MM.1S (cell line): Measurements from ENCODE around the gene WNT9B.

Experiments used
- DNase-seq: peaks from one replicate; pipeline ENCODE4 v3.0.0-alpha.2; 2015
- H2AFZ ChIP-seq: fragments of 300-600 bp; sonication (generic); 2 replicates; pipeline ENCODE4 v1.6.0; 2016; ENCODE audit warnings: antibody characterized with exemption, low read length
- H3F3A ChIP-seq: fragments of 300-600 bp; sonication (generic); 2 replicates; pipeline ENCODE4 v1.6.1; 2016; ENCODE audit warnings: mild to moderate bottlenecking, antibody characterized with exemption, low read length, moderate library complexity, mixed read lengths; ENCODE audit not compliant: insufficient read depth
- H3K27ac ChIP-seq: fragments of 300-600 bp; sonication (generic); 2 replicates; pipeline ENCODE4 v1.5.1; 2016; ENCODE audit warnings: mild to moderate bottlenecking, low read length
- H3K27me3 ChIP-seq: fragments of 300-600 bp; sonication (generic); replicated peaks from 2 replicates; pipeline ENCODE4 v1.6.0; 2016; ENCODE audit warnings: low read length; ENCODE audit not compliant: insufficient read depth
- H3K36me3 ChIP-seq: fragments of 300-600 bp; sonication (generic); replicated peaks from 2 replicates; pipeline ENCODE4 v1.6.1; 2016; ENCODE audit warnings: mild to moderate bottlenecking, low read length, mixed read lengths; ENCODE audit not compliant: insufficient read depth
- H3K4me1 ChIP-seq: fragments of 300-600 bp; sonication (generic); 2 replicates; pipeline ENCODE4 v1.6.1; 2016; ENCODE audit warnings: low read length, mixed read lengths
- H3K4me2 ChIP-seq: fragments of 300-600 bp; sonication (generic); 2 replicates; pipeline ENCODE4 v1.6.0; 2016; ENCODE audit warnings: low read depth, low read length
- H3K4me3 ChIP-seq: fragments of 300-600 bp; sonication (generic); 2 replicates; pipeline ENCODE4 v1.5.1; 2016; ENCODE audit warnings: low read length, mixed read lengths
- H3K79me2 ChIP-seq: fragments of 300-600 bp; sonication (generic); 2 replicates; pipeline ENCODE4 v1.6.1; 2016; ENCODE audit warnings: mixed run types, low read length, mixed read lengths
- H3K9ac ChIP-seq: fragments of 300-600 bp; sonication (generic); 2 replicates; pipeline ENCODE4 v1.6.1; 2016; ENCODE audit warnings: low read length, mixed read lengths
- H3K9me2 ChIP-seq: fragments of 300-600 bp; sonication (generic); replicated peaks from 2 replicates; pipeline ENCODE4 v1.6.1; 2016; ENCODE audit warnings: mild to moderate bottlenecking, low read length, mixed read lengths; ENCODE audit not compliant: insufficient read depth
- H3K9me3 ChIP-seq: fragments of 300-600 bp; sonication (generic); replicated peaks from 2 replicates; pipeline ENCODE4 v1.6.1; 2016; ENCODE audit warnings: mild to moderate bottlenecking, low read length, mixed read lengths; ENCODE audit not compliant: insufficient read depth
- H4K20me1 ChIP-seq: fragments of 300-600 bp; sonication (generic); 2 replicates; pipeline ENCODE4 v1.6.1; 2016; ENCODE audit warnings: mild to moderate bottlenecking, low read length, moderate library complexity, mixed read lengths; ENCODE audit not compliant: insufficient read depth
- EZH2 ChIP-seq: fragments of 300-600 bp; sonication (generic); optimal IDR thresholded peaks from 2 replicates; pipeline ENCODE3; 2017; ENCODE audit warnings: low read depth, mild to moderate bottlenecking, antibody characterized with exemption, low read length, mixed read lengths
- EZH2phosphoT487 ChIP-seq: fragments of 300-600 bp; sonication (generic); IDR thresholded peaks from 2 replicates; pipeline ENCODE4 v1.6.1; 2018; ENCODE audit warnings: antibody characterized with exemption, low read length
- TF ChIP-seq, protein P1 (sequence below): fragments of 300-600 bp; sonication (generic); IDR thresholded peaks from 2 replicates; pipeline ENCODE4 v1.5.1; 2016; ENCODE audit warnings: antibody characterized with exemption, low read length, mixed read lengths

The WNT9B gene

GRCh38 chr17:46812624-46813318, 38.6 kb upstream of the WNT9B start:
- H3K4me2 ChIP-seq = no peak overlapping the region
- peaks cover 42% of the 10 kb centered on the region for H3K27me3 ChIP-seq
- no peak overlapping the region for H3K9ac ChIP-seq
- H3K4me3 ChIP-seq = no peak overlapping the region
- H3K27ac ChIP-seq = no peak overlapping the region
- H3K4me1 ChIP-seq = no peaks in the 10 kb centered on the region
- H3K36me3 ChIP-seq = no peaks in the 10 kb centered on the region
- no peaks in the 10 kb centered on the region for H3K9me2 ChIP-seq
- no peak overlapping the region for H2AFZ ChIP-seq
- no peaks in the 10 kb centered on the region for H3K79me2 ChIP-seq
- no peaks in the 10 kb centered on the region for H3K9me3 ChIP-seq
- TF ChIP-seq EZH2phosphoT487 (no peak), EZH2 (no peak)
- TF ChIP-seq, protein P1, sequence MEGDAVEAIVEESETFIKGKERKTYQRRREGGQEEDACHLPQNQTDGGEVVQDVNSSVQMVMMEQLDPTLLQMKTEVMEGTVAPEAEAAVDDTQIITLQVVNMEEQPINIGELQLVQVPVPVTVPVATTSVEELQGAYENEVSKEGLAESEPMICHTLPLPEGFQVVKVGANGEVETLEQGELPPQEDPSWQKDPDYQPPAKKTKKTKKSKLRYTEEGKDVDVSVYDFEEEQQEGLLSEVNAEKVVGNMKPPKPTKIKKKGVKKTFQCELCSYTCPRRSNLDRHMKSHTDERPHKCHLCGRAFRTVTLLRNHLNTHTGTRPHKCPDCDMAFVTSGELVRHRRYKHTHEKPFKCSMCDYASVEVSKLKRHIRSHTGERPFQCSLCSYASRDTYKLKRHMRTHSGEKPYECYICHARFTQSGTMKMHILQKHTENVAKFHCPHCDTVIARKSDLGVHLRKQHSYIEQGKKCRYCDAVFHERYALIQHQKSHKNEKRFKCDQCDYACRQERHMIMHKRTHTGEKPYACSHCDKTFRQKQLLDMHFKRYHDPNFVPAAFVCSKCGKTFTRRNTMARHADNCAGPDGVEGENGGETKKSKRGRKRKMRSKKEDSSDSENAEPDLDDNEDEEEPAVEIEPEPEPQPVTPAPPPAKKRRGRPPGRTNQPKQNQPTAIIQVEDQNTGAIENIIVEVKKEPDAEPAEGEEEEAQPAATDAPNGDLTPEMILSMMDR = no peak
- H4K20me1 ChIP-seq = no peaks in the 10 kb centered on the region
- DNase-seq = no peak
- H3F3A ChIP-seq = no peaks in the 10 kb centered on the region

DNA sequence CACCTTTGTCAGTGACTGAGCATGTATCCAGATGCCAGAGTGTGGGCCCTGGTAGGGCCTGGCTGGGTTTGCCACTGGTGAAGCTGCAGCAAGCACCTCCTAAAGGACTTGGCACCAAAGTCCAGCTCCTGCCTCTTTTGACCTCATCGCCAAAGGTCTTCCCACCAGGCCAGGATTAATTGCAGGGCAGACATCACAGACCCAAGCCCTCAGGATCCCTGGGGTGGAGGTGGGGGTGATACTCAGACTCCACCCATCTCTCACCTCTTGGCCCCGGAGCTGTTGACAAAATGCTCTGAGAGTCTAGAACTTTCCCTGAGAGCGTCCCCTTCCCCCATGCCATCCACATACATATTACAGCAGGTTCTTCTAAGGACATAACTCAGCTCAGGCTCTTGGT, 37.5 kb upstream of the WNT9B start:
- Histone ChIP-seq H3K9me2 (no peaks in the 10 kb centered on the region), H3K79me2 (no peaks in the 10 kb centered on the region), H2AFZ (no peak overlapping the region), H3K27ac (no peak overlapping the region), H3K9me3 (no peaks in the 10 kb centered on the region), H4K20me1 (no peaks in the 10 kb centered on the region), H3K36me3 (no peaks in the 10 kb centered on the region), H3K9ac (no peak overlapping the region), H3K4me1 (no peaks in the 10 kb centered on the region), H3K4me3 (no peak overlapping the region), H3K4me2 (no peak overlapping the region), H3F3A (no peaks in the 10 kb centered on the region), H3K27me3 (peaks cover 52% of the 10 kb centered on the region)
- TF ChIP-seq EZH2phosphoT487 (no peak), EZH2 (no peak)
- TF ChIP-seq, protein P1 = no peak
- DNase-seq = no peak

GRCh38 chr17:46814446-46814845, 36.9 kb upstream of the WNT9B start:
- Histone ChIP-seq H3K27me3 (peaks cover 57% of the 10 kb centered on the region), H4K20me1 (no peaks in the 10 kb centered on the region), H3K4me2 (no peak overlapping the region), H3K9me3 (no peaks in the 10 kb centered on the region), H3F3A (no peaks in the 10 kb centered on the region), H3K4me1 (no peaks in the 10 kb centered on the region), H3K36me3 (no peaks in the 10 kb centered on the region), H3K4me3 (no peak overlapping the region), H2AFZ (no peak overlapping the region), H3K9me2 (no peaks in the 10 kb centered on the region), H3K27ac (no peak overlapping the region), H3K79me2 (no peaks in the 10 kb centered on the region), H3K9ac (no peak overlapping the region)
- TF ChIP-seq EZH2 (no peak), EZH2phosphoT487 (no peak)
- TF ChIP-seq, protein P1 = no peak
- DNase-seq = no peak
